MCF 10A (cell line): ENCODE results near the gene SOS1. TPM values are rescaled to one million over a fixed set of nuclear protein-coding genes. Genes with fewer than 3 reads are reported as not detected.

Experiments used
- BruUV-seq: library from RNA; stranded (reverse); fragments of 400-500 nt; replicated peaks from 2 replicates; lab custom pipeline; 2021; lab: Mats Ljungman, UMichigan
- CTCF ChIA-PET: fragments of 300-600 bp; sonication (Branson Sonifier 250); formaldehyde crosslinking; extraction: SDS; loops from one replicate; lab custom pipeline; 2021; ENCODE audit warnings: antibody characterized with exemption, inconsistent platforms; lab: Yijun Ruan, JAX
- POLR2A ChIA-PET: fragments of 300-600, 350-650 bp; sonication (Branson Sonifier 250); formaldehyde crosslinking; extraction: SDS; loops from one replicate; lab custom pipeline; 2020; ENCODE audit warnings: antibody characterized with exemption, inconsistent platforms; lab: Yijun Ruan, JAX
- DNase-seq: peaks from one replicate; pipeline ENCODE4 v3.0.0-alpha.2; 2018; ENCODE audit not compliant: unreplicated experiment
- H3K27ac Mint-ChIP-seq: one replicate; pipeline ENCODE4 v1.8.0; 2022; ENCODE audit warnings: mild to moderate bottlenecking, low read depth, mixed read lengths; ENCODE audit not compliant: unreplicated experiment
- H3K27me3 Mint-ChIP-seq: one replicate; pipeline ENCODE4 v1.8.0; 2022; ENCODE audit warnings: mixed read lengths; ENCODE audit not compliant: insufficient read depth, unreplicated experiment
- H3K36me3 Mint-ChIP-seq: one replicate; pipeline ENCODE4 v1.8.0; 2022; ENCODE audit warnings: mild to moderate bottlenecking, moderate library complexity, mixed read lengths; ENCODE audit not compliant: insufficient read depth, unreplicated experiment
- H3K4me1 Mint-ChIP-seq: one replicate; pipeline ENCODE4 v1.8.0; 2022; ENCODE audit warnings: mixed read lengths; ENCODE audit not compliant: insufficient read depth, unreplicated experiment
- H3K4me3 Mint-ChIP-seq: one replicate; pipeline ENCODE4 v1.8.0; 2022; ENCODE audit warnings: mild to moderate bottlenecking, moderate library complexity, mixed read lengths; ENCODE audit not compliant: unreplicated experiment
- H3K9me3 Mint-ChIP-seq: one replicate; pipeline ENCODE4 v1.8.0; 2022; ENCODE audit warnings: mixed read lengths; ENCODE audit not compliant: unreplicated experiment
- intact Hi-C: fragments of 100-400 bp; cut with micrococcal nuclease; formaldehyde crosslinking; loops from 2 replicates; pipeline ENCODE4 v1.14.1; 2022
- total RNA-seq: library from RNA; stranded (reverse); gene quantifications from 2 replicates; pipeline ENCODE4 v1.2.3, GENCODE V29; 2022
- TF ChIP-seq, protein P1 (sequence below): fragments of 200-600 bp; IDR thresholded peaks from one replicate; pipeline ENCODE4 v1.8.0; 2022; ENCODE audit warnings: antibody characterized with exemption, mild to moderate bottlenecking; ENCODE audit not compliant: unreplicated experiment

Gene SOS1
- total RNA-seq, 1 experiment from 2014 or later = 18.5 TPM

- Mint-ChIP-seq H3K27ac (peak overlapping the region; percentile 32), H3K9me3 (no peaks in the 10 kb centered on the region), H3K36me3 (no peaks in the 10 kb centered on the region), H3K4me1 (peaks cover 8% of the 10 kb centered on the region), H3K27me3 (no peaks in the 10 kb centered on the region), H3K4me3 (no peak overlapping the region)
- BruUV-seq = no TSS peak
- TF ChIP-seq, protein P1, sequence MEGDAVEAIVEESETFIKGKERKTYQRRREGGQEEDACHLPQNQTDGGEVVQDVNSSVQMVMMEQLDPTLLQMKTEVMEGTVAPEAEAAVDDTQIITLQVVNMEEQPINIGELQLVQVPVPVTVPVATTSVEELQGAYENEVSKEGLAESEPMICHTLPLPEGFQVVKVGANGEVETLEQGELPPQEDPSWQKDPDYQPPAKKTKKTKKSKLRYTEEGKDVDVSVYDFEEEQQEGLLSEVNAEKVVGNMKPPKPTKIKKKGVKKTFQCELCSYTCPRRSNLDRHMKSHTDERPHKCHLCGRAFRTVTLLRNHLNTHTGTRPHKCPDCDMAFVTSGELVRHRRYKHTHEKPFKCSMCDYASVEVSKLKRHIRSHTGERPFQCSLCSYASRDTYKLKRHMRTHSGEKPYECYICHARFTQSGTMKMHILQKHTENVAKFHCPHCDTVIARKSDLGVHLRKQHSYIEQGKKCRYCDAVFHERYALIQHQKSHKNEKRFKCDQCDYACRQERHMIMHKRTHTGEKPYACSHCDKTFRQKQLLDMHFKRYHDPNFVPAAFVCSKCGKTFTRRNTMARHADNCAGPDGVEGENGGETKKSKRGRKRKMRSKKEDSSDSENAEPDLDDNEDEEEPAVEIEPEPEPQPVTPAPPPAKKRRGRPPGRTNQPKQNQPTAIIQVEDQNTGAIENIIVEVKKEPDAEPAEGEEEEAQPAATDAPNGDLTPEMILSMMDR = peak; percentile 71
- POLR2A ChIA-PET = interaction anchor here (0.6 to 1.4 kb wide), 4 partner anchors 18 to 286 kb away, joined by 3 to 10 read pairs (median 3); partner anchors contain the start of genes DHX57 and MORN2
- peak; percentile 88 for DNase-seq
- intact Hi-C loops = loop anchor here (1.0 to 5.0 kb wide), 3 partner anchors 110 to 785 kb away; no protein-coding TSS in a partner anchor
- CTCF ChIA-PET = interaction anchor here (0.5 to 6.1 kb wide), 59 partner anchors 8 to 1822 kb away, joined by 3 to 94 read pairs (median 5); partner anchors contain the start of genes DHX57 and MORN2
Observed at GRCh38 chr2:38947241-38948239, 173.3 kb downstream of the SOS1 start.

DNA sequence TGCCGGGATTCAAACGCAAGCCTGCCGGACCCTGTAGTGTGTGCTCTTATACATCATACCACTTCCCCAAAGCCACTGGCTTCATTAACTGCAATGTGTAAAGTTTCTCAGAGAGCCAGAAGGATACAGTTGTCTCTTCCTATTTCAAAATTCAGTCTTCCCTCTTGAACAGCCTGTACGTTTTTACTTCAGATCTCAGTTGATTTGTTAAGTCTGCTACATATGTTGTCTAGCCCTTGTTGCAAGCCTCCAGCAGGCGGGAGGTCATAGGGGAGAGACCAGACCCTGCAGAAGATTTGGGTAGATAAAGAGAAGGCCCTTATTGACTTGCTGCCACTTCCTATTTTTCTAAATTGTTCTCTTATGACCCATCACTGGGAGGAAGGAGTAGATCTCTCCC lies 174.9 kb downstream of the SOS1 start:
- TF ChIP-seq, protein P1 = no peak
- intact Hi-C loops = loop anchor here (5.0 kb wide), 2 partner anchors 111 to 786 kb away; no protein-coding TSS in a partner anchor
- Mint-ChIP-seq H3K27me3 (no peaks in the 10 kb centered on the region), H3K27ac (no peak overlapping the region), H3K4me3 (no peak overlapping the region), H3K4me1 (peaks cover 8% of the 10 kb centered on the region), H3K9me3 (no peaks in the 10 kb centered on the region), H3K36me3 (no peaks in the 10 kb centered on the region)
- no peak for DNase-seq
- ChIA-PET CTCF (interaction anchor here (0.7 to 6.1 kb wide), 9 partner anchors 10 to 283 kb away, joined by 3 to 94 read pairs (median 5); no protein-coding TSS in a partner anchor), POLR2A (interaction anchor here (0.8 kb wide), 1 partner anchor 11 kb away, joined by 3 read pairs; no protein-coding TSS in a partner anchor)
- no TSS peak for BruUV-seq

GRCh38 chr2:38945372-38945771 lies 175.5 kb downstream of the SOS1 start:
- Mint-ChIP-seq H3K4me3 (no peak overlapping the region), H3K4me1 (peaks cover 8% of the 10 kb centered on the region), H3K36me3 (no peaks in the 10 kb centered on the region), H3K27me3 (no peaks in the 10 kb centered on the region), H3K9me3 (no peaks in the 10 kb centered on the region), H3K27ac (no peak overlapping the region)
- CTCF ChIA-PET = interaction anchor here (1.3 to 6.1 kb wide), 3 partner anchors 36 to 284 kb away, joined by 4 to 94 read pairs (median 5); no protein-coding TSS in a partner anchor
- no peak for DNase-seq
- intact Hi-C loops = loop anchor here (5.0 kb wide), 2 partner anchors 112 to 787 kb away; no protein-coding TSS in a partner anchor
- POLR2A ChIA-PET = no interaction called here
- no TSS peak for BruUV-seq
- TF ChIP-seq, protein P1 = no peak

- CTCF ChIA-PET = interaction anchor here (0.5 kb wide), 1 partner anchor 161 kb away, joined by 4 read pairs; no protein-coding TSS in a partner anchor
- no peaks in the 10 kb centered on the region for H3K27me3 Mint-ChIP-seq
- H3K9me3 Mint-ChIP-seq = no peaks in the 10 kb centered on the region
Observed at GRCh38 chr2:38943784-38944183, 177.1 kb downstream of the SOS1 start.

More at GRCh38 chr2:38943784-38944183, 177.1 kb downstream of the SOS1 start:
- Mint-ChIP-seq H3K4me3 (no peak overlapping the region), H3K4me1 (peaks cover 8% of the 10 kb centered on the region), H3K27ac (no peak overlapping the region), H3K36me3 (no peaks in the 10 kb centered on the region)
- BruUV-seq = no TSS peak
- no peak for DNase-seq
- intact Hi-C loops = no loop called here
- TF ChIP-seq, protein P1 = no peak
- POLR2A ChIA-PET = no interaction called here
